ENCODE results near the gene SLC44A3. TPM values are rescaled to one million over a fixed set of nuclear protein-coding genes. Genes with fewer than 3 reads are reported as not detected.
"Not testable (repeated sequence)": the region's sequence is repeated elsewhere in the genome, so short reads cannot be mapped to it uniquely, and the experiment has no call there.

SLC44A3 gene
- total RNA-seq, 2 donors from 2014 or later, result 55.4 to 71.4 TPM

DNA sequence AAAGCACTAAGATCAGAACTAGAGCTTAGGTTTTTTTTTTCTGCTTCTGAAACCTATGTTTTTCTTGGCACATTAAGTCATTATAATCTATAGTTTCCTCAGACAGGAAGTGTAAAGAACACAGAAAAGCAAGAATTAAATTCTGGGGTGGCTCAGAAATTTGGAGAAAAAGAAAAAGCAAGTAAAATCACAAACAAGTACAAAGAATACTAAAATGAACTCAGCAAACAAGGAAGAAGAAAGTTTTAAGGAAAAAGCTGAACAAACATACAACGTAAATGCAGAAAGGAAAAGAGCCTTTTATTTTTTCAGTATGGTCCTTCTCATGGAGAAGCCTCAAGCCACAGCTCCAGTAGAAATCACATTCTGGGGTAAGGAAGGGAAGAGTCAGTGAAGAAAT is 115.3 kb downstream of the SLC44A3 start:
- Histone ChIP-seq H3K4me1 (no peaks in the 10 kb centered on the region), H3K9ac (ENCODE audit: low read depth in 2 of 2, low read length in 2 of 2) (no peak overlapping the region), H3K9me3 (no peaks in the 10 kb centered on the region), H3K4me3 (no peak overlapping the region), H3K27me3 (no peaks in the 10 kb centered on the region), H3K27ac (no peak overlapping the region), H3K36me3 (no peaks in the 10 kb centered on the region)
- DNase-seq, result no peak
- intact Hi-C loops (cut with DNase I), result no loop called here
- TF ChIP-seq, protein P1, sequence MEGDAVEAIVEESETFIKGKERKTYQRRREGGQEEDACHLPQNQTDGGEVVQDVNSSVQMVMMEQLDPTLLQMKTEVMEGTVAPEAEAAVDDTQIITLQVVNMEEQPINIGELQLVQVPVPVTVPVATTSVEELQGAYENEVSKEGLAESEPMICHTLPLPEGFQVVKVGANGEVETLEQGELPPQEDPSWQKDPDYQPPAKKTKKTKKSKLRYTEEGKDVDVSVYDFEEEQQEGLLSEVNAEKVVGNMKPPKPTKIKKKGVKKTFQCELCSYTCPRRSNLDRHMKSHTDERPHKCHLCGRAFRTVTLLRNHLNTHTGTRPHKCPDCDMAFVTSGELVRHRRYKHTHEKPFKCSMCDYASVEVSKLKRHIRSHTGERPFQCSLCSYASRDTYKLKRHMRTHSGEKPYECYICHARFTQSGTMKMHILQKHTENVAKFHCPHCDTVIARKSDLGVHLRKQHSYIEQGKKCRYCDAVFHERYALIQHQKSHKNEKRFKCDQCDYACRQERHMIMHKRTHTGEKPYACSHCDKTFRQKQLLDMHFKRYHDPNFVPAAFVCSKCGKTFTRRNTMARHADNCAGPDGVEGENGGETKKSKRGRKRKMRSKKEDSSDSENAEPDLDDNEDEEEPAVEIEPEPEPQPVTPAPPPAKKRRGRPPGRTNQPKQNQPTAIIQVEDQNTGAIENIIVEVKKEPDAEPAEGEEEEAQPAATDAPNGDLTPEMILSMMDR (IDR thresholded peaks at IDR 0.05), result no peak

DNA sequence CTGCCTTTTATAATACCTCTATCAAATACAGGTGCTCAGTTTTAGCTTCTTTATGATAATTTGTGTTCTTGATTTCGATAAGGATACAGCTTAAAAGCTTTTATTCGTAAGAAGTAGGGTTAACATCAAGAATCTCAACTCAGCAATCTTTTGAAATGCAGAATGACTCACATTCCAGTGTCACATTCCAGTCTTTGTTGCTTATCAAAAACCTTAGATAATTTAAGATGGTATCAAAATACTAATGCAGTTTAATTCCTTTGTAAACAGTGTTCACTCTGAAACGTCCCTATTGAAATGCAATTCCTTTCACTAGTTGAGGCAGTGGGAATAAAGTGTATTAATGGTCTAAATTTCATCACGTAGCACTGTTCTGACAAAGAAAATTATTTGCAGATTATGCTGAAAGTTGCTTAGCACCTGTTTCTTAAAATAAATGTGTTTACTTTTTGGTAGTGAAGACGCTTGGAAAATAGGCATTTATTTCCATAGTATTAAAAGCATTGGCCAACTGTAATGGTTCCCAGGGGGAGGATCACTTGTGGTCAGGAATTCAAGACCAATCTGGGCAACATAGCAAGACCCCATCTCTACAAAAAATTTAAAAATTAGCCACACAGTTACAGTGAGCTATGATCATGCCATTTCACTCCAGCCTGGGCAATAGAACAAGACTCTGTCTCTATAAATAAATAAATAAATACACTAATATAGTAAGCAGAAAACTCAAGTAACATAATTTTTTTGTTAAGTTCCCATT is 116.9 kb downstream of the SLC44A3 start:
- H3K27ac ChIP-seq, result no peak overlapping the region
- TF ChIP-seq, protein P1 (IDR thresholded peaks at IDR 0.05), result no peak
- no peaks in the 10 kb centered on the region for H3K9me3 ChIP-seq
- intact Hi-C loops (cut with DNase I), result no loop called here
- no peaks in the 10 kb centered on the region for H3K36me3 ChIP-seq
- no peak overlapping the region for H3K9ac ChIP-seq (ENCODE audit: low read depth in 2 of 2, low read length in 2 of 2)
- no peak overlapping the region for H3K4me3 ChIP-seq
- no peaks in the 10 kb centered on the region for H3K27me3 ChIP-seq
- H3K4me1 ChIP-seq, result no peaks in the 10 kb centered on the region
- no peak for DNase-seq

DNA sequence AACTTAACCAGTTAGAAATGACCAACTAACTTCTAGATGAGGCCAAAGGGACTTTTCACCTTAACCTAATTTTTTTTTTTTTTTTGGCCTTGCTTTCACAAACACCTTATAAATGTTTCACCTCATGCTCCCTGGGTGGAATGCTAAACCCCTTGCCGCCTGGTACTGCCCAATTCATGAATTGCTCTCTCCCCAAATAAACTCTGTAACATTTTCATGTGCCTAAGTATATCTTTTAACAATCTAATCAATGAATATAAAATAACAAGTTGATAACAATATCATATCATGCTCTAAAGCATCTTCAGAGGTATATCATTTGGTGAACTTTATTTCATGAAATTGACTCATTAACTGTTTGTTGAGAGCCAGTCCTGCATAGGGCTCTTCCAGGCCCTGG is 117.7 kb downstream of the SLC44A3 start:
- Histone ChIP-seq H3K4me3 (no peak overlapping the region), H3K27ac (no peak overlapping the region), H3K9ac (ENCODE audit: low read depth in 2 of 2, low read length in 2 of 2) (no peak overlapping the region), H3K4me1 (no peaks in the 10 kb centered on the region), H3K9me3 (no peaks in the 10 kb centered on the region), H3K36me3 (no peaks in the 10 kb centered on the region), H3K27me3 (no peaks in the 10 kb centered on the region)
- TF ChIP-seq, protein P1 (IDR thresholded peaks at IDR 0.05), result no peak
- intact Hi-C loops (cut with DNase I), result no loop called here
- no peak for DNase-seq

DNA sequence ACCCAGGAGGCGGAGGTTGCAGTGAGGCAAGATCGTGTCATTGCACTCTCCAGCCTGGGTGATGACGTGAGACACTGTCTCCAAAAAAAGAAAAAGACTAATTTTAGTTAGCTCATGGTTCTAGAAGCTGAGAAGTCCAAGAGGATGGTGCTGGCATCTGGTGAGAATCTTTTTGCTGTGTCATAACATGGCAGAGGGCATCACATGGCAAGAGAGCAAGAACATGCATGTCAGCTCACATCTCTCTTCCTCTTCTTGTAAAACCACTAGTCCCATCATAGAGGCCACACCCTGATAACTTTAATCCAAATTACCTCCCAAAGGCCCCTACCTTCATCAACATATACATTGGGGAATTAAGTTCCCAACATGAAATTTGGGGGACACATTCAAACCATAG is 120.6 kb downstream of the SLC44A3 start:
- H3K4me1 ChIP-seq, result no peaks in the 10 kb centered on the region
- no peaks in the 10 kb centered on the region for H3K9me3 ChIP-seq
- intact Hi-C loops (cut with DNase I), result no loop called here
- DNase-seq, result no peak
- H3K9ac ChIP-seq (ENCODE audit: low read depth in 2 of 2, low read length in 2 of 2), result no peak overlapping the region
- TF ChIP-seq, protein P1 (IDR thresholded peaks at IDR 0.05), result no peak
- no peak overlapping the region for H3K4me3 ChIP-seq
- no peaks in the 10 kb centered on the region for H3K36me3 ChIP-seq
- no peak overlapping the region for H3K27ac ChIP-seq
- H3K27me3 ChIP-seq, result no peaks in the 10 kb centered on the region

DNA sequence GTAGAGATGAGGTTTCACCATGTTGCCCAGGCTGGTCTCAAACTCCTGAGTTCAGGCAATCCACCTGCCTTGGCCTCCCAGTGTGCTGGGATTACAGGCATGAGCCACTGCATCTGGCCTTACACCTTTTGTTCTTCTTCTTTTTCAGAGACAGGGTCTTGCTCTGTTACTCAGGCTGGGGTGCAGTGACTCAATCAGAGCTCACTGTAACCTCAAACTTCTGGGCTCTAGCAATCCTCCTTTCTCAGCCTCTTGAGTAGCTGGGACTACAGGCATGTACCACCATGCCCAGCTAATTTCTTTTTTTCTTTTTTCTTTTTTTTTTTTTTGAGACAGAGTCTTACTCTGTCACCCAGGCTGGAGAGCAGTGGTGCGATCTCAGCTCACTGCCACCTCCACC is 121.3 kb downstream of the SLC44A3 start:
- H3K4me1 ChIP-seq; H3K9me3 ChIP-seq; H3K27ac ChIP-seq; H3K27me3 ChIP-seq; intact Hi-C loops (cut with DNase I); H3K4me3 ChIP-seq; DNase-seq; H3K36me3 ChIP-seq; H3K9ac ChIP-seq (ENCODE audit: low read depth in 2 of 2, low read length in 2 of 2): not testable (repeated sequence)
